ENCODE measurements around the gene HLA-DQA2. TPM values are rescaled to one million over a fixed set of nuclear protein-coding genes. Genes with fewer than 3 reads are reported as not detected.
A peak's percentile ranks its signal among the peaks of the same experiment; 100 is the strongest.
"Not testable (repeated sequence)": the region's sequence is repeated elsewhere in the genome, so short reads cannot be mapped to it uniquely, and the experiment has no call there.

The HLA-DQA2 gene
- polyA plus RNA-seq, 6 donors from 2014 or later: 0.82 to 164 (median 101) TPM

DNA sequence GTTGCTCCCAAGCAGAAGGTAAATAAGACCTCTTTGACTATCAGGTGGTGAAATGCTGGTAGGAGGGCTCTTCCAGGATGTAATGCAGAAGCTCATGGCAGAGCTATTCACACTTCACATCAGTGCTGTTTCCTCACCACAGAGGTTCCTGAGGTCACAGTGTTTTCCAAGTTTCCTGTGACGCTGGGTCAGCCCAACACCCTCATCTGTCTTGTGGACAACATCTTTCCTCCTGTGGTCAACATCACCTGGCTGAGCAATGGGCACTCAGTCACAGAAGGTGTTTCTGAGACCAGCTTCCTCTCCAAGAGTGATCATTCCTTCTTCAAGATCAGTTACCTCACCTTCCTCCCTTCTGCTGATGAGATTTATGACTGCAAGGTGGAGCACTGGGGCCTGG is 4.5 kb downstream of the HLA-DQA2 start:
- DNase-seq; H3K9me3 Mint-ChIP-seq; H3K4me1 Mint-ChIP-seq; H3K36me3 Mint-ChIP-seq; ATAC-seq (ENCODE audit: low read depth in 2 of 2): not testable (repeated sequence)
- Mint-ChIP-seq H3K4me3 (peak overlapping the region in 5 of 8 donors; percentile 26 to 63 (median 43)), H3K27me3 (peaks cover 39 to 50% (median 46%) of the 10 kb centered on the region in 3 donors), H3K27ac (peak overlapping the region in 1 of 6 donors; percentile 26)

DNA sequence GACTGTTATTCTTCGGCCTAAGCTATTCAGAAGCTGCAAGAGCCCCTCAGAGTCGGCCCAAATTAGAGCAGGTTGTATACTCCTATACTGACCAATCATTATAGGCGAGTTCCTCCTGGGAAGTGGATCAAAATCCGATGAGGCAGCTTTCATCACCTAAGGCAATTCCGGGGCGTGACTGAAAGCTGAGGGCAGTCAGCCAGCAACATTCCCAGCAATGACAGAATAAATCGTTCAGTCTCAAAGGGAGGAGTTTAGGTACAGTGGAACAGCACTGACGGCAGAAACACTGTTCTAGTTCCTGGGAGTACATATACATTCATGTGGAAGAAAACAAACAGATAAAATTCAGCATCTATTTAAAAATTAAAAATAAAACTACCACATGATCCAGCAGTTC is 11.4 kb downstream of the HLA-DQA2 start:
- Mint-ChIP-seq H3K9me3 (no peaks in the 10 kb centered on the region), H3K4me1 (no peaks in the 10 kb centered on the region), H3K36me3 (no peaks in the 10 kb centered on the region), H3K27ac (no peak overlapping the region), H3K27me3 (peaks cover 22 to 30% (median 27%) of the 10 kb centered on the region in 3 donors), H3K4me3 (no peak overlapping the region)
- no peak for ATAC-seq (ENCODE audit: low read depth in 2 of 2)
- no peak for DNase-seq

DNA sequence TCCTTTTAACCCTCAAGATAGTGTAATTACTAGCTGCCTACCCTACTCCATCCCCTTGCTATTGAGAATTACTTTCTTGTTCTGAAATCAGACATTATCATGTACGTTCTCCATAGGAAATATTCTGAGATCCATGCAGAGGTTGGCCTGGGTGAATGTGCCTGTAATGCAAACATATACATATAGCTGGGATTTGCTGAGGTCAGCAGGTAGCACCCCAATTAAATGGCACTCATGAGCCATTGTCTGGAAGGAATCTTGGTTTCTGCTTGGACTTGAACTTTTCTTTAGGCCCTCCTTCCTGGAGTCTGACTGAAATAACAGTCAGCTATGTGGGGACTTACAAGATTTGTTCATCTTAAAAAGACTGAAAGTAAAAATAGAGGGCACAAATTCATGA is 18.5 kb downstream of the HLA-DQA2 start:
- no peak overlapping the region for H3K4me3 Mint-ChIP-seq

DNA sequence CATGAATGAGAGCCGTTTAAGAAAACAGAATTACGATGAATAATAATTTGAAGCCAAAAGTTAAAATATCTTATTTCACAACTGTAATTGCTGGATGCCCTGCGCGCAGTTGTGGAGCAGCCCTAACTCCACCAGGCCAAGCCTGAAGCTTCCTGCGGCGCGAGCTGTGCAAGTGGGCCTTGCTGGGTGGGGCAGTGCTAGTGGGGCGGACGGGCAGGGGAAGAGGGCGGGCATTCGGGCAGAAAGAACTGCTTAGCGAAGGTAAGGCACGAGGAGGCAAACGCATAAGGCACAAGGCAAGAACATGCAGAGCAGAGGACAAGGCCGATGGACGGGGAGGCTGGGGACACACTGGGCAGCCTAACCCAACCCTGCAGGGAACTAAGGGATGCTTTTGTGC is 19.9 kb downstream of the HLA-DQA2 start:
- Mint-ChIP-seq H3K27me3 (peaks cover 22 to 43% (median 34%) of the 10 kb centered on the region in 3 donors), H3K36me3 (no peaks in the 10 kb centered on the region), H3K4me3 (peak overlapping the region in 7 of 8 donors; percentile 40 to 87 (median 76)), H3K4me1 (no peaks in the 10 kb centered on the region), H3K9me3 (no peaks in the 10 kb centered on the region), H3K27ac (peak overlapping the region in 5 of 6 donors; percentile 9 to 75 (median 26))
- DNase-seq (no peak), ATAC-seq (ENCODE audit: low read depth in 2 of 2) (peak; percentile 64 to 78)

More for the DNA sequence above, 18.5 kb downstream of the HLA-DQA2 start:
- no peak overlapping the region for H3K27ac Mint-ChIP-seq
- DNase-seq (no peak), ATAC-seq (ENCODE audit: low read depth in 2 of 2) (no peak)
- no peaks in the 10 kb centered on the region for H3K4me1 Mint-ChIP-seq
- H3K9me3 Mint-ChIP-seq: no peaks in the 10 kb centered on the region
- H3K27me3 Mint-ChIP-seq: peaks cover 27 to 44% (median 36%) of the 10 kb centered on the region in 3 donors
- no peaks in the 10 kb centered on the region for H3K36me3 Mint-ChIP-seq

- ATAC-seq (ENCODE audit: low read depth in 2 of 2): no peak
- no peaks in the 10 kb centered on the region for H3K36me3 Mint-ChIP-seq
- peak overlapping the region in 1 of 6 donors; percentile 9 for H3K27ac Mint-ChIP-seq
- H3K27me3 Mint-ChIP-seq: peaks cover 27 to 46% (median 35%) of the 10 kb centered on the region in 3 donors
- DNase-seq: no peak
- H3K4me3 Mint-ChIP-seq: peak overlapping the region in 4 of 8 donors; percentile 40 to 76 (median 62)
- H3K9me3 Mint-ChIP-seq: no peaks in the 10 kb centered on the region
- H3K4me1 Mint-ChIP-seq: no peaks in the 10 kb centered on the region
Measured at GRCh38 chr6:32761548-32761947, 20.4 kb downstream of the HLA-DQA2 start.

DNA sequence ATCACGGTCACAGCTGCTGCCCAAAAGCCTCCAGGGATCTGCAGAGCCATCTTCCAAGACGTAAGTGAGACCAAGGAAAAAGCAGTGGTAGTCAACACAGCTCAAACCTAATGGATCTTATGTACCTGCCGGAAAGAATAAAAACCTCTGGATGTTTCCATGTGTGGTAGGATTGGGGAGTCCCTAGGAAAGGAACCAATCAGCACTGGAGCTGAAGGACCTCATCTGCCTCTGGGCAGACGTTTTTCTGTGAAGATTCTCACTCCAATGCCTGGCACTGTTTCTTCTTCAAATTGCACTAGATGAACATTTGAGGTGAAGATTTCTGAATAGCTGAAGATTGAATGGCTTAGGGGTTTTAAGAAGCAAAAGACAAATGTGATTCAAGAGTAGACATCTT is 22.2 kb downstream of the HLA-DQA2 start, which contains the start of gene HLA-DQB2:
HLA-DQB2 (minus strand) TSS at position 112 of the 400 bp plus-strand sequence; CDS start at position 50, 62 bp downstream.
- H3K27ac Mint-ChIP-seq: peak within 1 kb of the TSS in 3 of 6 donors; percentile 42 to 86 (median 62)
- peak in 1 of 2 donors; percentile 50 for ATAC-seq (ENCODE audit: low read depth in 2 of 2)
- H3K36me3 Mint-ChIP-seq: no peaks in the 10 kb centered on the region
- peaks cover 40 to 52% (median 49%) of the 10 kb centered on the region in 3 donors for H3K27me3 Mint-ChIP-seq
- peak within 1 kb of the TSS in 5 of 8 donors; percentile 7 to 77 (median 55) for H3K4me3 Mint-ChIP-seq
- H3K4me1 Mint-ChIP-seq: no peaks in the 10 kb centered on the region
- no peaks in the 10 kb centered on the region for H3K9me3 Mint-ChIP-seq
- no peak for DNase-seq

DNA sequence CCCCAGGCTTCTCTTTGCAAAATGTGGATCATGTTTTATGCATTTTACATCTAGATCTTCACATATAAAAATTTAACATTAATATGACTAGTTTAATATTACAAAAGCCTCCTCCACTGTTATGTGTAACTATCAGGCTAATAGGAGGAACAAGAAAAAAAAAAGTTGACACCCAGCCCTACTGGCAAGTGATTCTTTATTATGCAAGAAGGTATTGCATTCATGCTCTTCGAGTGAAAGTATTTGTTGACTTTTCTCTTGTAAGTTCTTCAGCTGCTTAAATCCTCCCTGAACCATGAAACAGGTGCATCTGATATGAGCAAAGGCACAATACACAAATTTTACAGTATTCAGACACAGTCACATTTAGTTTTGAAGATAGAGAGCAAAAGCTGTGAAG is 22.9 kb downstream of the HLA-DQA2 start:
- H3K4me3 Mint-ChIP-seq: no peak overlapping the region
- no peaks in the 10 kb centered on the region for H3K36me3 Mint-ChIP-seq
- no peak for ATAC-seq (ENCODE audit: low read depth in 2 of 2)
- peak overlapping the region in 1 of 6 donors; percentile 26 for H3K27ac Mint-ChIP-seq
- no peaks in the 10 kb centered on the region for H3K9me3 Mint-ChIP-seq
- no peaks in the 10 kb centered on the region for H3K4me1 Mint-ChIP-seq
- no peak for DNase-seq
- H3K27me3 Mint-ChIP-seq: peaks cover 44 to 57% (median 49%) of the 10 kb centered on the region in 3 donors

DNA sequence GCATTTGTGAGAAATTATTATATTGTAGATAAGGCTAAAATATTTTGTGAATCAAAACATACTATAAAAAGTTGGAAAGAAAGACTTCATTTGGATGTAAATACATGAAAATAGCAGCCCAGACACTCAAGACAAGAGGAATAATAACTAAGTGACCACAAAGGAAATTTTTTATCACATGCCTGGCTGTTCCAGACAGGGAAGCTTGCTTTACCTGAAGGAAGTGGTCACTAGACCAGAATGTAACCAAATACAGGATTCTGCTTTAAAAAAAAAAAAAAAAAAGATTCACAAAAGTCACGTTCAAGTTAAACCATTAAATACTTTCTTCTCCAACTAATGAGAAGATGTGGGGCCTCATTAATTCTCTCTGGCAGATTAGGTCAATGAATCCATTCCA is 31.5 kb downstream of the HLA-DQA2 start:
- H3K9me3 Mint-ChIP-seq: no peaks in the 10 kb centered on the region
- H3K27me3 Mint-ChIP-seq: peaks cover 19 to 43% (median 34%) of the 10 kb centered on the region in 3 donors
- H3K4me1 Mint-ChIP-seq: peaks cover 0 to 12% (median 4%) of the 10 kb centered on the region in 3 donors
- no peaks in the 10 kb centered on the region for H3K36me3 Mint-ChIP-seq
- H3K4me3 Mint-ChIP-seq: no peak overlapping the region
- DNase-seq (no peak), ATAC-seq (ENCODE audit: low read depth in 2 of 2) (no peak)
- H3K27ac Mint-ChIP-seq: no peak overlapping the region

DNA sequence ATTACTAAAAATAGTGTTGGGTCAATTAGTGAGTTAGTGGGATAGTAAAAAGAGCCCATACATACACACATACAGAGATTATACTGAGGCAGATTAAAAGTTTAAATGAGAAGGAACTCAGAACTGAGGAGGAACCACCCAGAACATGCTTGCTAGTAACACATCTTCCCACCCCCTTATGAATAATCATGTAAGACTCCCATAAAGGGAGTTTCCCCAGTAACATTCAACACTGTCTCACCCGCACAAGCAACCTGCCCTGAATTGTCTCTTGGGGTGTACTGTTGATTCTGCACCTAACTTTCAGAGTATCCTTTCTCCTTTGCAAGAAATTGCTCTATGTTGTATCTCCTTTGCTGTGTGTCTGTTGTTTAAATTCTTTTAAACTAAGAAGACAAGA is 33.2 kb downstream of the HLA-DQA2 start:
- Mint-ChIP-seq H3K9me3 (no peaks in the 10 kb centered on the region), H3K27ac (no peak overlapping the region), H3K4me3 (no peak overlapping the region), H3K36me3 (no peaks in the 10 kb centered on the region), H3K27me3 (peaks cover 12 to 29% (median 16%) of the 10 kb centered on the region in 3 donors), H3K4me1 (peaks cover 0 to 16% (median 4%) of the 10 kb centered on the region in 3 donors)
- peak; percentile 88 to 89 for ATAC-seq (ENCODE audit: low read depth in 2 of 2)
- peak; percentile 24 for DNase-seq

- Mint-ChIP-seq H3K27me3 (peaks cover 9 to 23% (median 10%) of the 10 kb centered on the region in 3 donors), H3K9me3 (no peaks in the 10 kb centered on the region), H3K4me1 (peaks cover 1 to 21% (median 4%) of the 10 kb centered on the region in 3 donors), H3K4me3 (no peak overlapping the region), H3K36me3 (no peaks in the 10 kb centered on the region), H3K27ac (no peak overlapping the region)
- no peak for DNase-seq
- no peak for ATAC-seq (ENCODE audit: low read depth in 2 of 2)
Measured at GRCh38 chr6:32775071-32775470, 33.9 kb downstream of the HLA-DQA2 start.

- DNase-seq (no peak), ATAC-seq (ENCODE audit: low read depth in 2 of 2) (no peak)
- peaks cover 8 to 24% (median 10%) of the 10 kb centered on the region in 3 donors for H3K4me1 Mint-ChIP-seq
- H3K9me3 Mint-ChIP-seq: peaks cover 0 to 13% (median 4%) of the 10 kb centered on the region in 7 donors
- no peak overlapping the region for H3K27ac Mint-ChIP-seq
- no peak overlapping the region for H3K4me3 Mint-ChIP-seq
- H3K27me3 Mint-ChIP-seq: peaks cover 0 to 4% (median 4%) of the 10 kb centered on the region in 3 donors
- H3K36me3 Mint-ChIP-seq: peaks cover 6 to 7% of the 10 kb centered on the region in 2 donors
Measured at GRCh38 chr6:32779036-32779435, 37.8 kb downstream of the HLA-DQA2 start.

DNA sequence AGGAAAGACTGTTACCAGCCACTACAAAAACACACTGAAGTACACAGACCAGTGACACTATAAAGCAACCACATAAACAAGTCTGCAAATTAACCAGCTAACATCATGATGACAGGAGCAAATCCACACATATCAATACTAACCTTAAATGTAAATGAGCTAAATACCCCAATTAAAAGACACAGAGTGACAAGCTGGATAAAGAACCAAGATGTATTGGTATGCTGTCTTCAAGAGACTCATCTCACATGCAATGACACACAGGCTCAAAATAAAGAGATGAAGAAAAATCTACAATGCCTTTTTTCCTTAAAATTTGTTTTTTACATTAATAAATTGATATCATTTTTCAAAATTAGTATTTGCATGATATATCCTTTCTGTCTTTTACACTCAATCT is 41.7 kb downstream of the HLA-DQA2 start:
- not testable (repeated sequence) for H3K27ac Mint-ChIP-seq; H3K36me3 Mint-ChIP-seq; H3K4me3 Mint-ChIP-seq; H3K27me3 Mint-ChIP-seq; ATAC-seq (ENCODE audit: low read depth in 2 of 2); DNase-seq
- Mint-ChIP-seq H3K4me1 (peaks cover 8 to 26% (median 10%) of the 10 kb centered on the region in 3 donors), H3K9me3 (peaks cover 0 to 13% (median 4%) of the 10 kb centered on the region in 7 donors)

DNA sequence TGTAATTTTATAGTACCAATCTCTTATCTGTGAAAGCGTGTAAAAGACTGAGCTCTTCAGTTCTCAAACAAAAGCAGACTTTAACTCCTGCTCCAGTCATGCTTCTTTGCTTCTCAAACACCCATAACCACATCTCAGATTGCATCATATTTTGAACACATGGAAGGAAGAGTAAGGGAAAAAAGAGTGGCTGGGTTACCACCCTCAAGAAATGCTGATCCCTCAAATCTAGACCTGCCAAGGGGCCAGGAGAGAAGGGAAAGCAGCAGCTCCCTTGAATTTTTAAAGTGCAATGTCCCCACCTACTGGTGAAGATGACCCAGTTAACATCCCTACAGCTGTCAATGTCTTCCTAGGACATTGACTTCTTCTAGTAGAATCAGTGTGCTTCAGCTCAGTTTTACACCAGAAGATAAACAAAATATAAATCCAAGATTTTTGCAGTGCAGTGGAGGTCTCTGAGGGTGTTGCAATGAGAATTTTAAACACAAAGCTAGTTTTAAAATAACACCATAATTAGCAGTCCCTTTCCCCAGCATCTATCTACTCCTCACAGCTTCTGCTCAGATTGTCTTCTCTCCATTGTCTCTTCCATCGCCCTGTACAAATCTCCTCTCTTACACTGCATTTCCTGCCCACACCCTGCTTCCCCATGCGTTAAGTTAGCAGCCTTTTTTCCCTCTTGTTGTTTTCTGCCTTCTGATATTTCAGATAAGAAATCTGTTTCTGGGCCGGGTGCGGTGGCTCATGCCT is 44.8 kb downstream of the HLA-DQA2 start:
- peaks cover 0 to 7% (median 0%) of the 10 kb centered on the region in 3 donors for H3K27me3 Mint-ChIP-seq
- H3K4me3 Mint-ChIP-seq: no peak overlapping the region
- peaks cover 0 to 13% (median 4%) of the 10 kb centered on the region in 7 donors for H3K9me3 Mint-ChIP-seq
- DNase-seq (peak; percentile 56), ATAC-seq (ENCODE audit: low read depth in 2 of 2) (peak; percentile 79 to 91)
- H3K4me1 Mint-ChIP-seq: peaks cover 0 to 10% (median 4%) of the 10 kb centered on the region in 3 donors
- peaks cover 6 to 7% of the 10 kb centered on the region in 2 donors for H3K36me3 Mint-ChIP-seq
- H3K27ac Mint-ChIP-seq: peak overlapping the region in 3 of 6 donors; percentile 16 to 67 (median 17)

DNA sequence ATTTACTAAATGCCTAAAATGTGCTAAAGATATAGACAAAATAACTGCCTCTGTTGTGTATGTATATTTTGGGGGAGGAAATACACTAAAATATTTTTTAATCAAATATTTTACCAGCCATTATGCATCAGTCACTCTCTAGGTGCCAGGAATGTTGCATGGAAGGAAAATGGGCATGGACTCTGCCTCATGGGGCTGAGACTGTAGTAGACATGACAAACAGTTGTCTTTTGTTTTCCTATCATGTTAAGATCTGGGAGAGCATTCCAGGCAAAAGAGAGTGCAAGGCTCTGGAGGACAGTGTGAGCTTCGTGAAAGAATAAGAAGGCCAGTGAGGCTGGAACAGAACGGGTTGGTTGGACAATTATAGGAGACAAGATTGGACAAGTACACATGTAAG is 49.1 kb downstream of the HLA-DQA2 start:
- H3K4me1 Mint-ChIP-seq: peaks cover 19 to 26% (median 20%) of the 10 kb centered on the region in 3 donors
- ATAC-seq (ENCODE audit: low read depth in 2 of 2) (no peak), DNase-seq (no peak)
- H3K9me3 Mint-ChIP-seq: no peaks in the 10 kb centered on the region
- no peak overlapping the region for H3K4me3 Mint-ChIP-seq
- peaks cover 0 to 7% (median 0%) of the 10 kb centered on the region in 3 donors for H3K27me3 Mint-ChIP-seq
- no peak overlapping the region for H3K27ac Mint-ChIP-seq
- no peaks in the 10 kb centered on the region for H3K36me3 Mint-ChIP-seq

Measured in naive B cell (primary cell).